GM12878 (cell line): Measurements from ENCODE around the gene SLC25A13. TPM values are rescaled to one million over a fixed set of nuclear protein-coding genes. Genes with fewer than 3 reads are reported as not detected.

Experiments
- ATAC-seq: fragments of 200-7000 bp; cut with Tn5 transposase; 3 replicates; pipeline ENCODE4 v1.9.1; 2020; ENCODE audit warnings: mild to moderate bottlenecking, moderate library complexity
- BruUV-seq: library from RNA; stranded (reverse); fragments of 400-500 nt; replicated peaks from 2 replicates; lab custom pipeline; 2021; lab: Mats Ljungman, UMichigan
- CTCF ChIA-PET: fragments of 300-600 bp; sonication (Branson Sonifier 250); formaldehyde crosslinking; extraction: SDS; loops from one replicate; lab custom pipeline; 2021; ENCODE audit warnings: inconsistent platforms; lab: Yijun Ruan, JAX
- POLR2A ChIA-PET: fragments of 350-600 bp; formaldehyde crosslinking; extraction: SDS; loops from one replicate; lab custom pipeline; 2021; ENCODE audit warnings: inconsistent platforms; lab: Charles Lee
- RAD21 ChIA-PET: fragments of 300-600 bp; sonication (Branson Sonifier 250); formaldehyde crosslinking; loops from one replicate; lab custom pipeline; 2023; ENCODE audit warnings: antibody characterized with exemption; ENCODE audit not compliant: unreplicated experiment; lab: Charles Lee
- SMC1A ChIA-PET: fragments of 300-600 bp; sonication (Branson Sonifier 250); formaldehyde crosslinking; loops from one replicate; lab custom pipeline; 2023; ENCODE audit not compliant: unreplicated experiment, uncharacterized antibody; lab: Charles Lee
- DNase-seq: peaks from one replicate; pipeline ENCODE4 v3.0.0-alpha.2; 2011; ENCODE audit warnings: low read depth, low spot score
- FAIRE-seq: peaks from 3 replicates; lab custom pipeline; 2011; peaks lifted over from hg19 to GRCh38; lab: Jason Lieb, UNC
- H2AFZ ChIP-seq: 2 replicates; pipeline ENCODE4 v1.6.0; 2011; ENCODE audit warnings: low read depth, low read length, control low read depth; ENCODE audit not compliant: control insufficient read depth
- H3K27ac ChIP-seq: 2 replicates; pipeline ENCODE4 v1.5.1; 2011; ENCODE audit warnings: control low read depth; ENCODE audit not compliant: control insufficient read depth, insufficient read depth
- H3K27me3 ChIP-seq, 2 experiments: replicated peaks in 1 of 2; 2 replicates each; pipeline versions ENCODE4 v1.6.0 to v1.6.1; 2011; ENCODE audit warnings: low read length in 1 of 2; ENCODE audit not compliant: control insufficient read depth in 2 of 2, insufficient read depth in 2 of 2
- H3K36me3 ChIP-seq, 2 experiments: 2 replicates each; pipeline ENCODE4 v1.5.1; 2011; ENCODE audit warnings: low read length in 1 of 2; ENCODE audit not compliant: control insufficient read depth in 2 of 2, insufficient read depth in 2 of 2
- H3K4me1 ChIP-seq: 2 replicates; pipeline ENCODE4 v1.6.1; 2011; ENCODE audit warnings: mild to moderate bottlenecking, low read length, moderate library complexity, mixed read lengths; ENCODE audit not compliant: control insufficient read depth, insufficient read depth
- H3K4me2 ChIP-seq: 2 replicates; pipeline ENCODE4 v1.6.0; 2011; ENCODE audit warnings: control low read depth; ENCODE audit not compliant: control insufficient read depth, insufficient read depth
- H3K4me3 ChIP-seq: fragments of 200-600 bp; sonication (generic); 2 replicates; pipeline ENCODE4 v1.5.1; 2016
- H3K79me2 ChIP-seq: 2 replicates; pipeline ENCODE4 v1.6.0; 2011; ENCODE audit warnings: low read length; ENCODE audit not compliant: control insufficient read depth, insufficient read depth
- H3K9ac ChIP-seq: 2 replicates; pipeline ENCODE4 v1.8.0; 2011; ENCODE audit warnings: low read length, control low read depth, mixed read lengths; ENCODE audit not compliant: control insufficient read depth, insufficient read depth
- H3K9me3 ChIP-seq: replicated peaks from 3 replicates; pipeline ENCODE4 v1.5.1; 2011; ENCODE audit warnings: mild to moderate bottlenecking, low read length; ENCODE audit not compliant: control insufficient read depth, insufficient read depth
- H4K20me1 ChIP-seq: 2 replicates; pipeline ENCODE4 v1.6.0; 2011; ENCODE audit not compliant: control insufficient read depth, insufficient read depth
- EED ChIP-seq: sonication (generic); IDR thresholded peaks from 2 replicates; pipeline ENCODE4 v1.6.1; 2016; ENCODE audit warnings: antibody characterized with exemption, low read depth
- HCFC1 ChIP-seq: fragments of 150-350 bp; IDR thresholded peaks from 2 replicates; pipeline ENCODE4 v1.6.1; 2014; ENCODE audit warnings: low read length
- SREBF1 ChIP-seq: IDR thresholded peaks from 2 replicates; pipeline ENCODE4 v1.6.1; 2012; ENCODE audit warnings: mild to moderate bottlenecking, low read length
- YY1 ChIP-seq: IDR thresholded peaks from 2 replicates; pipeline ENCODE4 v1.6.1; 2011; ENCODE audit warnings: low read depth, mild to moderate bottlenecking, low read length
- WGBS: methylation state at CpG from one replicate; pipeline ENCODE4 v1.1.6; 2016; ENCODE audit warnings: low lambda C conversion rate; ENCODE audit not compliant: insufficient replicate concordance, insufficient coverage; ENCODE audit errors: missing lambda C conversion rate; 5-methylcytosine and 5-hydroxymethylcytosine counted together
- in situ Hi-C: fragments of 300-500 bp; cut with MboI; formaldehyde crosslinking; loops from 9 replicates; pipeline ENCODE4 v1.14.3; 2018; ENCODE audit warnings: mixed read lengths
- intact Hi-C: fragments of 100-400 bp; cut with micrococcal nuclease; formaldehyde crosslinking; loops from one replicate; pipeline ENCODE4 v1.14.2; 2022; ENCODE audit not compliant: unreplicated experiment
- polyA plus RNA-seq, 11 experiments: library from polyadenylated mRNA; depleted of rRNA in 4 of 11; unstranded in 6 of 11; stranded (reverse) in 5 of 11; fragments of >200 nt; fragmentation: Nextera tagmentation in 4 of 11; fragmentation: Illumina TruSeq in 1 of 11; extraction: Ambion mirVana in 4 of 11; extraction: Trizol in 1 of 11; gene quantifications; 1 replicate in 1 of 11; 2 replicates in 10 of 11; pipeline versions ENCODE4 v1.2.1 to v1.2.3, GENCODE V29; 2011 to 2016; ENCODE audit warnings: inconsistent platforms in 2 of 11, missing spikeins in 2 of 11, low read depth in 1 of 11
- total RNA-seq, 4 experiments: library from RNA; depleted of rRNA in 3 of 4; stranded (reverse); fragments of >200 nt in 3 of 4; fragmentation: Illumina TruSeq in 1 of 4; extraction: Trizol in 1 of 4; gene quantifications; 2 replicates each; pipeline versions ENCODE4 v1.2.1 to v1.2.3, GENCODE V29; 2013 to 2021
- TF ChIP-seq, protein P1 (sequence below): fragments of 450-650 bp; IDR thresholded peaks from 2 replicates; pipeline ENCODE4 v1.6.1; 2018; ENCODE audit warnings: mild to moderate bottlenecking, low read depth, moderate library complexity; ENCODE audit not compliant: partially characterized antibody
- TF ChIP-seq, protein P2 (sequence below): IDR thresholded peaks from 2 replicates; pipeline ENCODE4 v1.6.1; 2011; ENCODE audit warnings: low read depth, mild to moderate bottlenecking, low read length, moderate library complexity, borderline replicate concordance; ENCODE audit errors: extremely low read depth

Gene SLC25A13
- total and polyA plus RNA-seq, 10 of the 15 experiments (the other 5 are each of a cell fraction or from before 2014, with no cell fraction given): 7.0 to 24.7 (median 18.6) TPM

DNA sequence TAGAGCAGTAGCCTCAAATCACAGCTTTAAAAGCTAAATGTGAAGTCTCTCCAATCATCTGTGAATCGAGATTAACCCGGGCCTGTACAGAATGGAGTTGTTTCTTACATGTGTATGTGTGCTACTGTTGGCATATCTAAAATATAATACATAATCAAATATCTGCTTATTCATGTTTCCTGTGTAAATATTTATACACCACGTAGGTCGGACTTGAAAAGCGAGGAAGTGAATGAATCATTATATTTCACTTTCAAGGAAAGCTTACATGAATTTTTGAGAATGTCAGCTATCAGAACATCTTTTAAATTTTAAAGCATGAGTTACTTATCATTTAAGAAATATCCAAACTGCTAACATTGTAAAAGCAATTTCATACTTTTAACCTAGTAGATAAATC is 233.3 kb downstream of the SLC25A13 start:
- CTCF ChIA-PET: interaction anchor here (1.0 kb wide), 1 partner anchor 12 kb away, joined by 4 read pairs; no protein-coding TSS in a partner anchor
- no peak for FAIRE-seq

More for the DNA sequence above, 233.3 kb downstream of the SLC25A13 start:
- no peak overlapping the region for H3K4me2 ChIP-seq
- no peak overlapping the region for H3K27ac ChIP-seq
- H3K9me3 ChIP-seq: no peaks in the 10 kb centered on the region
- no peak overlapping the region for H3K4me3 ChIP-seq
- ChIA-PET SMC1A (no interaction called here), POLR2A (no interaction called here), RAD21 (no interaction called here)
- no peaks in the 10 kb centered on the region for H3K36me3 ChIP-seq
- H2AFZ ChIP-seq: no peak overlapping the region
- ATAC-seq: no peak
- no peak overlapping the region for H3K9ac ChIP-seq
- BruUV-seq: no TSS peak
- WGBS: 26% methylated on average over 5 of the region's 5 CpGs
- no peaks in the 10 kb centered on the region for H3K79me2 ChIP-seq
- DNase-seq: no peak
- intact Hi-C loops (no loop called here), in situ Hi-C loops (no loop called here)
- no peaks in the 10 kb centered on the region for H4K20me1 ChIP-seq
- no peaks in the 10 kb centered on the region for H3K4me1 ChIP-seq
- H3K27me3 ChIP-seq: no peaks in the 10 kb centered on the region
- no peak for TF ChIP-seq EED
- TF ChIP-seq SREBF1: no peak
- TF ChIP-seq, protein P1, sequence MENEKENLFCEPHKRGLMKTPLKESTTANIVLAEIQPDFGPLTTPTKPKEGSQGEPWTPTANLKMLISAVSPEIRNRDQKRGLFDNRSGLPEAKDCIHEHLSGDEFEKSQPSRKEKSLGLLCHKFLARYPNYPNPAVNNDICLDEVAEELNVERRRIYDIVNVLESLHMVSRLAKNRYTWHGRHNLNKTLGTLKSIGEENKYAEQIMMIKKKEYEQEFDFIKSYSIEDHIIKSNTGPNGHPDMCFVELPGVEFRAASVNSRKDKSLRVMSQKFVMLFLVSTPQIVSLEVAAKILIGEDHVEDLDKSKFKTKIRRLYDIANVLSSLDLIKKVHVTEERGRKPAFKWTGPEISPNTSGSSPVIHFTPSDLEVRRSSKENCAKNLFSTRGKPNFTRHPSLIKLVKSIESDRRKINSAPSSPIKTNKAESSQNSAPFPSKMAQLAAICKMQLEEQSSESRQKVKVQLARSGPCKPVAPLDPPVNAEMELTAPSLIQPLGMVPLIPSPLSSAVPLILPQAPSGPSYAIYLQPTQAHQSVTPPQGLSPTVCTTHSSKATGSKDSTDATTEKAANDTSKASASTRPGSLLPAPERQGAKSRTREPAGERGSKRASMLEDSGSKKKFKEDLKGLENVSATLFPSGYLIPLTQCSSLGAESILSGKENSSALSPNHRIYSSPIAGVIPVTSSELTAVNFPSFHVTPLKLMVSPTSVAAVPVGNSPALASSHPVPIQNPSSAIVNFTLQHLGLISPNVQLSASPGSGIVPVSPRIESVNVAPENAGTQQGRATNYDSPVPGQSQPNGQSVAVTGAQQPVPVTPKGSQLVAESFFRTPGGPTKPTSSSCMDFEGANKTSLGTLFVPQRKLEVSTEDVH: no peak
- no peak for TF ChIP-seq HCFC1
- TF ChIP-seq, protein P2, sequence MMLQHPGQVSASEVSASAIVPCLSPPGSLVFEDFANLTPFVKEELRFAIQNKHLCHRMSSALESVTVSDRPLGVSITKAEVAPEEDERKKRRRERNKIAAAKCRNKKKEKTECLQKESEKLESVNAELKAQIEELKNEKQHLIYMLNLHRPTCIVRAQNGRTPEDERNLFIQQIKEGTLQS: no peak
- no peak for TF ChIP-seq YY1
